NT2/D1 (cell line): ENCODE results near the gene ANKRD27.

ENCODE experiments used
- SUZ12 ChIP-seq: IDR thresholded peaks from 2 replicates; pipeline ENCODE4 v1.6.1; 2011; ENCODE audit not compliant: insufficient read length, insufficient read depth; ENCODE audit errors: extremely low read depth
- YY1 ChIP-seq: IDR thresholded peaks from 2 replicates; pipeline ENCODE4 v1.6.1; 2011; ENCODE audit not compliant: insufficient read length, insufficient read depth
- ZNF274 ChIP-seq: IDR thresholded peaks from 2 replicates; pipeline ENCODE4 v1.6.1; 2011; ENCODE audit warnings: mild to moderate bottlenecking, low read depth, low read length

- TF ChIP-seq ZNF274, result no peak
- TF ChIP-seq YY1, result no peak
- no peak for TF ChIP-seq SUZ12
Observed at GRCh38 chr19:32615569-32615968, 59.4 kb downstream of the ANKRD27 start.
